ENCODE data around the gene C11orf91.

Gene C11orf91, protein sequence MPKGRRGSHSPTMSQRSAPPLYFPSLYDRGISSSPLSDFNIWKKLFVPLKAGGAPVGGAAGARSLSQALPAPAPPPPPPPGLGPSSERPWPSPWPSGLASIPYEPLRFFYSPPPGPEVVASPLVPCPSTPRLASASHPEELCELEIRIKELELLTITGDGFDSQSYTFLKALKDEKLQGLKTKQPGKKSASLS

GRCh38 chr11:33700502-33701271, at the start of gene C11orf91:
Gene C11orf91, minus strand, starts transcription at chr11:33700826. Its CDS starts 86 bp downstream, at chr11:33700740.
- H3K36me3 ChIP-seq = no peaks in the 10 kb centered on the region
- H3K27ac ChIP-seq = peak within 1 kb of the TSS; percentile 65
- no peaks in the 10 kb centered on the region for H3K27me3 ChIP-seq
- TF ChIP-seq, protein P1, sequence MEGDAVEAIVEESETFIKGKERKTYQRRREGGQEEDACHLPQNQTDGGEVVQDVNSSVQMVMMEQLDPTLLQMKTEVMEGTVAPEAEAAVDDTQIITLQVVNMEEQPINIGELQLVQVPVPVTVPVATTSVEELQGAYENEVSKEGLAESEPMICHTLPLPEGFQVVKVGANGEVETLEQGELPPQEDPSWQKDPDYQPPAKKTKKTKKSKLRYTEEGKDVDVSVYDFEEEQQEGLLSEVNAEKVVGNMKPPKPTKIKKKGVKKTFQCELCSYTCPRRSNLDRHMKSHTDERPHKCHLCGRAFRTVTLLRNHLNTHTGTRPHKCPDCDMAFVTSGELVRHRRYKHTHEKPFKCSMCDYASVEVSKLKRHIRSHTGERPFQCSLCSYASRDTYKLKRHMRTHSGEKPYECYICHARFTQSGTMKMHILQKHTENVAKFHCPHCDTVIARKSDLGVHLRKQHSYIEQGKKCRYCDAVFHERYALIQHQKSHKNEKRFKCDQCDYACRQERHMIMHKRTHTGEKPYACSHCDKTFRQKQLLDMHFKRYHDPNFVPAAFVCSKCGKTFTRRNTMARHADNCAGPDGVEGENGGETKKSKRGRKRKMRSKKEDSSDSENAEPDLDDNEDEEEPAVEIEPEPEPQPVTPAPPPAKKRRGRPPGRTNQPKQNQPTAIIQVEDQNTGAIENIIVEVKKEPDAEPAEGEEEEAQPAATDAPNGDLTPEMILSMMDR (IDR thresholded peaks at IDR 0.05) = no peak
- peaks cover 59 to 61% of the 10 kb centered on the region in 2 experiments for H3K4me1 ChIP-seq (ENCODE audit: control insufficient read depth in 1 of 2, insufficient read depth in 1 of 2, low read depth in 1 of 2, low read length in 1 of 2)
- peak within 1 kb of the TSS; percentile 76 to 96 for H3K4me3 ChIP-seq (ENCODE audit: low read depth in 1 of 2, low read length in 1 of 2)
- H3K9me3 ChIP-seq = no peaks in the 10 kb centered on the region

GRCh38 chr11:33747979-33748378, 47.4 kb upstream of the C11orf91 start:
- TF ChIP-seq, protein P1 (IDR thresholded peaks at IDR 0.05) = no peak
- H3K36me3 ChIP-seq = peaks cover 65% of the 10 kb centered on the region

DNA sequence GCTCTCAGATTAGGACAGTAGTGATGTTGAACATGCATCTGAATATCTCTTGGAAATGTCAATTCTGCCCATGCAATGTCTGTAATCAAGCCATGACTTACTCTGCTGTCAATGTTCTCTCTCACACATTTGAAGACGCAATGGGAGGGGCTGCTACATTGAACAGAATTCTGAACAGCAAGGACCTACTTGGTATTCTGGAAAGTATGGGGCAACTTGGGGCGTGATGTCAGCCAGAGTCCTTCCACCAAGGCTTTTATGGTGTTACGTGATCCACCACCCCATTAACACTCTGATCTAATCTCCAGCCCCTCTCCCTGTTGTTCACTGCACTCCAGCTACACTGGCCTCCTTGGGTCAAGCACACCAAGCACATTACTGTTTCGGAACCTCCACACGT, 42.7 kb upstream of the C11orf91 start:
- H3K4me3 ChIP-seq (ENCODE audit: low read depth in 1 of 2, low read length in 1 of 2) = no peak overlapping the region

More at GRCh38 chr11:33747979-33748378, 47.4 kb upstream of the C11orf91 start:
- no peaks in the 10 kb centered on the region for H3K9me3 ChIP-seq
- H3K27me3 ChIP-seq = no peaks in the 10 kb centered on the region
- H3K4me3 ChIP-seq (ENCODE audit: low read depth in 1 of 2, low read length in 1 of 2) = no peak overlapping the region
- no peak overlapping the region for H3K27ac ChIP-seq
- no peaks in the 10 kb centered on the region for H3K4me1 ChIP-seq (ENCODE audit: control insufficient read depth in 1 of 2, insufficient read depth in 1 of 2, low read depth in 1 of 2, low read length in 1 of 2)

DNA sequence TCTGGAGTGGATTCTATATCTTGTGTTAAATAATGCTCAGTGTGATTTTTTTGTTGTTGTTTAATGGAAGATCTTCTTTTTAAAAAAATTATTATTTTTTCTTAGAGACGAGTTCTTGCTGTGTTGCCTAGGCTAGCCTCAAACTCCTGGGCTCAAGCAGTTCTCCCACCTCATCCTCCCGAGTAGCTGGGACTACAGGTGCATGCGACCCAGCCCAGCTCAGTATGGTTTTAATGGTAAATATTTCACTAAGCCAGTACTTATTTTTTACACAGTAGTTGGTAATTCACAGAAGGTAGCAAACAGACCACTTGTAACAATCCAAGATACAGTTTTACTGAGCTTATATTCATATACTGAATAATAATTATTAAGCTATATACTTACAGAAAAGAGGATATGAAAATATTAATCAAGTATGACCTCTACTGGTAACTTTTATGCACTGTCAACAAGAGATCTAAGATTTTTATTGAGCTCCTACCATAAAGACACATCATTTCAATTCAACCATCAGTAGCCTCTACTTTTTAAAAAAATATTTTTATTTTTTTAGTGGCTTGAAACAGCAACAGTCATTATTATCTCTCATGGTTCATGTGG, 41.7 kb upstream of the C11orf91 start:
- no peak overlapping the region for H3K27ac ChIP-seq
- TF ChIP-seq, protein P1 (IDR thresholded peaks at IDR 0.05) = peak; percentile 41
- no peaks in the 10 kb centered on the region for H3K27me3 ChIP-seq
- no peaks in the 10 kb centered on the region for H3K9me3 ChIP-seq
- H3K4me1 ChIP-seq (ENCODE audit: control insufficient read depth in 1 of 2, insufficient read depth in 1 of 2, low read depth in 1 of 2, low read length in 1 of 2) = no peaks in the 10 kb centered on the region
- peaks cover 27% of the 10 kb centered on the region for H3K36me3 ChIP-seq
- H3K4me3 ChIP-seq (ENCODE audit: low read depth in 1 of 2, low read length in 1 of 2) = no peak overlapping the region

More for the DNA sequence above, 42.7 kb upstream of the C11orf91 start:
- peaks cover 27% of the 10 kb centered on the region for H3K36me3 ChIP-seq
- no peaks in the 10 kb centered on the region for H3K9me3 ChIP-seq
- no peaks in the 10 kb centered on the region for H3K4me1 ChIP-seq (ENCODE audit: control insufficient read depth in 1 of 2, insufficient read depth in 1 of 2, low read depth in 1 of 2, low read length in 1 of 2)
- no peaks in the 10 kb centered on the region for H3K27me3 ChIP-seq
- TF ChIP-seq, protein P1 (IDR thresholded peaks at IDR 0.05) = no peak
- H3K27ac ChIP-seq = no peak overlapping the region

GRCh38 chr11:33741806-33742205, 41.2 kb upstream of the C11orf91 start:
- Histone ChIP-seq H3K27me3 (no peaks in the 10 kb centered on the region), H3K9me3 (no peaks in the 10 kb centered on the region), H3K27ac (no peak overlapping the region), H3K4me3 (ENCODE audit: low read depth in 1 of 2, low read length in 1 of 2) (no peak overlapping the region), H3K36me3 (peaks cover 22% of the 10 kb centered on the region), H3K4me1 (ENCODE audit: control insufficient read depth in 1 of 2, insufficient read depth in 1 of 2, low read depth in 1 of 2, low read length in 1 of 2) (no peaks in the 10 kb centered on the region)
- TF ChIP-seq, protein P1 (IDR thresholded peaks at IDR 0.05) = no peak
